HCT116 (cell line): ENCODE measurements around the gene SCN8A.

Source experiments
- EZH2phosphoT487 ChIP-seq: fragments of 200-600 bp; IDR thresholded peaks from 2 replicates; pipeline ENCODE4 v1.6.1; 2018; ENCODE audit warnings: antibody characterized with exemption, borderline replicate concordance
- FOSL1 ChIP-seq: IDR thresholded peaks from 2 replicates; pipeline ENCODE4 v1.6.1; 2012; ENCODE audit warnings: low read depth
- JUND ChIP-seq: IDR thresholded peaks from 2 replicates; pipeline ENCODE4 v1.6.1; 2012
- POLR2A ChIP-seq: IDR thresholded peaks from 2 replicates; pipeline ENCODE4 v1.7.0; 2011; ENCODE audit warnings: borderline replicate concordance; ENCODE audit not compliant: insufficient read depth, insufficient read length; ENCODE audit errors: extremely low read depth
- SIN3A ChIP-seq: IDR thresholded peaks from 2 replicates; pipeline ENCODE4 v1.6.1; 2012; ENCODE audit warnings: low read depth
- YY1 ChIP-seq: IDR thresholded peaks from 2 replicates; pipeline ENCODE4 v1.6.1; 2011; ENCODE audit warnings: low read length, low read depth, moderate library complexity, mild to moderate bottlenecking; ENCODE audit not compliant: insufficient replicate concordance; ENCODE audit errors: extremely low read depth
- ZFX ChIP-seq: fragments of 450-650 bp; IDR thresholded peaks from 2 replicates; pipeline ENCODE4 v1.6.1; 2017
- TF ChIP-seq, protein P1 (sequence below), 3 experiments: fragments of 200-600 bp in 1 of 3; sonication (generic) in 1 of 3; IDR thresholded peaks in 2 of 3; conservative IDR thresholded peaks in 1 of 3; 2 replicates each; pipeline ENCODE4 v1.5.1; 2012 to 2017; ENCODE audit warnings: low read depth in 2 of 3, low read length in 2 of 3, antibody characterized with exemption in 1 of 3, borderline replicate concordance in 1 of 3, control low read depth in 1 of 3, mild to moderate bottlenecking in 1 of 3, mixed read lengths in 1 of 3, mixed run types in 1 of 3, moderate library complexity in 1 of 3; ENCODE audit not compliant: insufficient read depth in 1 of 3
- TF ChIP-seq, protein P2 (sequence below): IDR thresholded peaks from 2 replicates; pipeline ENCODE4 v1.6.1; 2012; ENCODE audit warnings: low read depth

DNA sequence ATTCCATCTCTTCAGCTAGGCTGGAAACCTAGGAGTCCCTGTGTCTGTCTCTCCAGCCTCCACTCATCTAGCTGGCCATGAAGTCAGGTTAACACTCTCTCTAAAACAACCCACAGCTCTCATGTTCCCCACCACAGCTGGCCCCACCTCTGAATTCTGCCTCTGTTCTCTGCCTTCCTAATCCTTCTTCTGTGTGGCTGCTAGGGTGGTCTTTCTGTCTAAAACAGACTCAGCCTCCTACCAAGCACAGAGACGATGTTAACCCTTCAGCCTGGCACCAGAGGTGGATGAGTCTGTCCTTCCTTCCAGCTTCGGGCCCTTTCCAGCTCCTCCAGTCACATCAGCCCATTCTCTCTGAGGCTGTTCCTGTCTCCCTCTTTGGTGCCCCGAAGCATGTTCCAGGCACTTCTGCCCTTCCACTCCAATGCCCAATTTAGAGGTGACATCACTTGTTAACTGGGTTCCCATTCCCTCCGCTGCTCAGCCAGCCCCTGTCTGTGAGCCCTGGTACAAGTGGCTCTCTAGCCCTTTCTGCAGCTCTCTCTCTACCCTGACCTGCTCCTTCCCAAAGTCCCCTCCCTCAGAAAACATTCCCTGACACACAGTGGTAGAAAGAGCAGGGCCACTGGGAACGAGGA, 248.4 kb downstream of the SCN8A start:
- TF ChIP-seq POLR2A, result no peak
- TF ChIP-seq SIN3A, result no peak
- TF ChIP-seq, protein P1, sequence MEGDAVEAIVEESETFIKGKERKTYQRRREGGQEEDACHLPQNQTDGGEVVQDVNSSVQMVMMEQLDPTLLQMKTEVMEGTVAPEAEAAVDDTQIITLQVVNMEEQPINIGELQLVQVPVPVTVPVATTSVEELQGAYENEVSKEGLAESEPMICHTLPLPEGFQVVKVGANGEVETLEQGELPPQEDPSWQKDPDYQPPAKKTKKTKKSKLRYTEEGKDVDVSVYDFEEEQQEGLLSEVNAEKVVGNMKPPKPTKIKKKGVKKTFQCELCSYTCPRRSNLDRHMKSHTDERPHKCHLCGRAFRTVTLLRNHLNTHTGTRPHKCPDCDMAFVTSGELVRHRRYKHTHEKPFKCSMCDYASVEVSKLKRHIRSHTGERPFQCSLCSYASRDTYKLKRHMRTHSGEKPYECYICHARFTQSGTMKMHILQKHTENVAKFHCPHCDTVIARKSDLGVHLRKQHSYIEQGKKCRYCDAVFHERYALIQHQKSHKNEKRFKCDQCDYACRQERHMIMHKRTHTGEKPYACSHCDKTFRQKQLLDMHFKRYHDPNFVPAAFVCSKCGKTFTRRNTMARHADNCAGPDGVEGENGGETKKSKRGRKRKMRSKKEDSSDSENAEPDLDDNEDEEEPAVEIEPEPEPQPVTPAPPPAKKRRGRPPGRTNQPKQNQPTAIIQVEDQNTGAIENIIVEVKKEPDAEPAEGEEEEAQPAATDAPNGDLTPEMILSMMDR (IDR thresholded peaks at IDR 0.05 in 2 of 3, conservative IDR thresholded peaks at IDR 0.05 in 1 of 3; ENCODE audit: borderline replicate concordance in 1 of 3, insufficient read depth in 1 of 3, low read depth in 2 of 3, low read length in 2 of 3), result no peak
- no peak for TF ChIP-seq FOSL1
- no peak for TF ChIP-seq YY1
- TF ChIP-seq EZH2phosphoT487, result no peak
- TF ChIP-seq ZFX, result no peak
- TF ChIP-seq, protein P2, sequence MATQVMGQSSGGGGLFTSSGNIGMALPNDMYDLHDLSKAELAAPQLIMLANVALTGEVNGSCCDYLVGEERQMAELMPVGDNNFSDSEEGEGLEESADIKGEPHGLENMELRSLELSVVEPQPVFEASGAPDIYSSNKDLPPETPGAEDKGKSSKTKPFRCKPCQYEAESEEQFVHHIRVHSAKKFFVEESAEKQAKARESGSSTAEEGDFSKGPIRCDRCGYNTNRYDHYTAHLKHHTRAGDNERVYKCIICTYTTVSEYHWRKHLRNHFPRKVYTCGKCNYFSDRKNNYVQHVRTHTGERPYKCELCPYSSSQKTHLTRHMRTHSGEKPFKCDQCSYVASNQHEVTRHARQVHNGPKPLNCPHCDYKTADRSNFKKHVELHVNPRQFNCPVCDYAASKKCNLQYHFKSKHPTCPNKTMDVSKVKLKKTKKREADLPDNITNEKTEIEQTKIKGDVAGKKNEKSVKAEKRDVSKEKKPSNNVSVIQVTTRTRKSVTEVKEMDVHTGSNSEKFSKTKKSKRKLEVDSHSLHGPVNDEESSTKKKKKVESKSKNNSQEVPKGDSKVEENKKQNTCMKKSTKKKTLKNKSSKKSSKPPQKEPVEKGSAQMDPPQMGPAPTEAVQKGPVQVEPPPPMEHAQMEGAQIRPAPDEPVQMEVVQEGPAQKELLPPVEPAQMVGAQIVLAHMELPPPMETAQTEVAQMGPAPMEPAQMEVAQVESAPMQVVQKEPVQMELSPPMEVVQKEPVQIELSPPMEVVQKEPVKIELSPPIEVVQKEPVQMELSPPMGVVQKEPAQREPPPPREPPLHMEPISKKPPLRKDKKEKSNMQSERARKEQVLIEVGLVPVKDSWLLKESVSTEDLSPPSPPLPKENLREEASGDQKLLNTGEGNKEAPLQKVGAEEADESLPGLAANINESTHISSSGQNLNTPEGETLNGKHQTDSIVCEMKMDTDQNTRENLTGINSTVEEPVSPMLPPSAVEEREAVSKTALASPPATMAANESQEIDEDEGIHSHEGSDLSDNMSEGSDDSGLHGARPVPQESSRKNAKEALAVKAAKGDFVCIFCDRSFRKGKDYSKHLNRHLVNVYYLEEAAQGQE, result no peak
- TF ChIP-seq JUND, result no peak
